HG02981 (cell line): ENCODE measurements around the gene FHDC1.

Experiments
- ATAC-seq: cut with Tn5 transposase; IDR thresholded peaks from one replicate; pipeline ENCODE4 v1.9.1; 2021; ENCODE audit warnings: mild to moderate bottlenecking, moderate library complexity; ENCODE audit not compliant: unreplicated experiment

The FHDC1 gene

GRCh38 chr4:153027866-153028265, 91.7 kb downstream of the FHDC1 start:
- no peak for ATAC-seq

DNA sequence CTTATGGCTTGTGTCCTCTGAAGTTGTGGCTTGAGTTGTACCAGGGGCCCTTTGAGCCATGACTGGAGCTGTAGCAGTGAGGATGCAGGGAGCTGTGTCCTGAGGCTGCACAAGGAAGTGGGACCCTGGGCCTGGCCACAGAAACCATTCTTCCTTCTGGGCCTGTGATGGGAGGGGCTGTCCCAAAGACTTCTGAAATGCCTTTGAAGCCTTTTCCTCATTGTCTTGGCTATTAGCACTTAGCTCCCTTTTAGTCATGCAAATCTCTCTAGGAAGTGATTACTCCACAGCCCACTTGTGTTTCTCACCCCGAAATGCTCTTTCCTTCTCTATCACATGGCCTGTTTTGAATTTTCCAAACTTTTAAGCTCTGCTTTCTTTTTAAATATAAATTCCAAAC, 92.4 kb downstream of the FHDC1 start:
- ATAC-seq = no peak
